Panc1 (cell line): ENCODE results near the gene ERN1. TPM values are rescaled to one million over a fixed set of nuclear protein-coding genes. Genes with fewer than 3 reads are reported as not detected.
A peak's percentile ranks its signal among the peaks of the same experiment; 100 is the strongest.

Experiments
- ATAC-seq: fragments of 200-7000 bp; cut with Tn5 transposase; 2 replicates; pipeline ENCODE4 v1.9.1; 2020; ENCODE audit warnings: mild to moderate bottlenecking, moderate library complexity
- BruUV-seq: library from RNA; stranded (reverse); fragments of 400-500 nt; replicated peaks from 2 replicates; lab custom pipeline; 2021; lab: Mats Ljungman, UMichigan
- CTCF ChIA-PET: fragments of 300-600 bp; sonication (Branson Sonifier 250); formaldehyde crosslinking; loops from one replicate; lab custom pipeline; 2022; ENCODE audit warnings: antibody characterized with exemption; lab: Charles Lee
- POLR2A ChIA-PET: fragments of 300-600 bp; sonication (Branson Sonifier 250); formaldehyde crosslinking; loops from one replicate; lab custom pipeline; 2022; ENCODE audit warnings: antibody characterized with exemption; lab: Charles Lee
- DNase-seq: peaks from one replicate; pipeline ENCODE4 v3.0.0-alpha.2; 2010; ENCODE audit warnings: low read depth, low spot score
- H3K27ac ChIP-seq: 2 replicates; pipeline ENCODE4 v1.5.1; 2011; ENCODE audit warnings: mild to moderate bottlenecking, low read length, inconsistent platforms
- H3K27me3 ChIP-seq: fragments of 200-500 bp; sonication (Bioruptor generic); 2 replicates; pipeline ENCODE4 v1.6.0; 2014; ENCODE audit warnings: low read length, inconsistent platforms; ENCODE audit not compliant: control insufficient read depth, insufficient read depth
- H3K36me3 ChIP-seq: fragments of 200-500 bp; sonication (Bioruptor generic); 2 replicates; pipeline ENCODE4 v1.5.1; 2014; ENCODE audit warnings: inconsistent platforms, mild to moderate bottlenecking, low read length, moderate library complexity; ENCODE audit not compliant: control insufficient read depth, insufficient read depth
- H3K4me1 ChIP-seq: 2 replicates; pipeline ENCODE4 v1.5.1; 2011; ENCODE audit warnings: inconsistent platforms, mild to moderate bottlenecking, low read length, moderate library complexity; ENCODE audit not compliant: control insufficient read depth, insufficient read depth
- H3K4me3 ChIP-seq, 2 experiments: 2 replicates each; pipeline ENCODE4 v1.5.1; 2011 to 2012; ENCODE audit warnings: low read depth in 2 of 2, low read length in 2 of 2, mild to moderate bottlenecking in 2 of 2, inconsistent platforms in 1 of 2, moderate library complexity in 1 of 2
- H3K9me3 ChIP-seq: fragments of 200-500 bp; sonication (Bioruptor generic); 2 replicates; pipeline ENCODE4 v1.5.1; 2014; ENCODE audit warnings: low read depth, mild to moderate bottlenecking, inconsistent platforms, low read length, moderate library complexity; ENCODE audit not compliant: control insufficient read depth, insufficient read depth
- POLR2AphosphoS5 ChIP-seq: IDR thresholded peaks from 2 replicates; pipeline ENCODE4 v1.6.1; 2012; ENCODE audit warnings: mild to moderate bottlenecking, low read depth, low read length, moderate library complexity
- SIN3A ChIP-seq: IDR thresholded peaks from 2 replicates; pipeline ENCODE4 v1.6.1; 2012; ENCODE audit warnings: low read depth, mild to moderate bottlenecking, low read length, moderate library complexity, borderline replicate concordance; ENCODE audit not compliant: insufficient read depth
- TCF7L2 ChIP-seq: IDR thresholded peaks from 2 replicates; pipeline ENCODE4 v1.6.1; 2011; ENCODE audit warnings: mild to moderate bottlenecking, low read depth, low read length, inconsistent platforms
- in situ Hi-C: cut with HindIII; loops from 2 replicates; pipeline ENCODE4 v1.10.0; 2016; ENCODE audit warnings: low sequenced_read_pairs, low pct_unique_long_range_greater_than_20kb
- intact Hi-C: fragments of 100-400 bp; cut with micrococcal nuclease; formaldehyde crosslinking; loops from one replicate; pipeline ENCODE4 v1.10.0; 2022; ENCODE audit not compliant: unreplicated experiment
- total RNA-seq: library from RNA; stranded (reverse); gene quantifications from one replicate; pipeline ENCODE4 v1.2.1, GENCODE V29; 2021; ENCODE audit not compliant: unreplicated experiment
- TF ChIP-seq, protein P1 (sequence below), 2 experiments: IDR thresholded peaks; 2 replicates each; pipeline ENCODE4 v1.6.1; 2011 to 2012; ENCODE audit warnings: low read depth in 2 of 2, control low read depth in 1 of 2, low read length in 1 of 2, mild to moderate bottlenecking in 1 of 2, moderate library complexity in 1 of 2; ENCODE audit not compliant: insufficient read depth in 1 of 2
- TF ChIP-seq, protein P2 (sequence below): fragments of 450-650 bp; IDR thresholded peaks from 2 replicates; pipeline ENCODE4 v1.5.1; 2017; ENCODE audit warnings: mild to moderate bottlenecking

Gene ERN1
- total RNA-seq, 1 experiment from 2014 or later = 12.1 TPM

DNA sequence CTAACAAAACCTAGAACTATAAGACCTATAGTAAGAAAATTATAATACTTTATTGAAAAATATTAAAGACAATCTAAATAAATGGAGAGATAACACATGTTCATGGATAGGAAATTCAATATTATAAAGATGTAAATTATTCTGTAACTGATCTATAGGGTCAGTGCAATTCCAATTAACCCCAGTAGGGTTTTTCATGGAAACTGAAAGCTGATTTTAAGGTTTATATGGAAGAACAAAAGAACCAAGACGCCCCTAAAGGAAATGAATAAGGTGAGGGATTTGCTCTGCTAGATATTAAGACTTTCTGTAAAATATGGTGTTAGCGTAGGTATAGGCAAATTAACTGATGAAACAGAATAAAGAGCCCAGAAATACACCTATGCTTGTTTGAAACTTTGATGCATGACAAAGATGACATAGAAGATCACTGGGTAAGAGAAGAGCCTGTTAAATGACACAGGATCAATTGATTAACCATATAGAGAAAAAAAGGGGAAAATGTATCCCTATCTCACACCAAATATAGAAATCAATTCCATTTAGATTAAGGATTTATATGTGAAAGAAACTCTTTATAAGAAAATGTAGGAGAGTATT lies 112.5 kb downstream of the ERN1 start:
- ChIA-PET CTCF (interaction anchor here (0.6 kb wide), 1 partner anchor 128 kb away, joined by 3 read pairs; no protein-coding TSS in a partner anchor), POLR2A (no interaction called here)
- Histone ChIP-seq H3K36me3 (no peaks in the 10 kb centered on the region), H3K4me3 (no peak overlapping the region), H3K27me3 (no peaks in the 10 kb centered on the region; the same call in 1 of the 2 replicates), H3K27ac (no peak overlapping the region), H3K4me1 (no peaks in the 10 kb centered on the region), H3K9me3 (no peaks in the 10 kb centered on the region)
- intact Hi-C loops (no loop called here), in situ Hi-C loops (no loop called here)
- no peak for DNase-seq
- BruUV-seq = no TSS peak
- TF ChIP-seq, protein P1, sequence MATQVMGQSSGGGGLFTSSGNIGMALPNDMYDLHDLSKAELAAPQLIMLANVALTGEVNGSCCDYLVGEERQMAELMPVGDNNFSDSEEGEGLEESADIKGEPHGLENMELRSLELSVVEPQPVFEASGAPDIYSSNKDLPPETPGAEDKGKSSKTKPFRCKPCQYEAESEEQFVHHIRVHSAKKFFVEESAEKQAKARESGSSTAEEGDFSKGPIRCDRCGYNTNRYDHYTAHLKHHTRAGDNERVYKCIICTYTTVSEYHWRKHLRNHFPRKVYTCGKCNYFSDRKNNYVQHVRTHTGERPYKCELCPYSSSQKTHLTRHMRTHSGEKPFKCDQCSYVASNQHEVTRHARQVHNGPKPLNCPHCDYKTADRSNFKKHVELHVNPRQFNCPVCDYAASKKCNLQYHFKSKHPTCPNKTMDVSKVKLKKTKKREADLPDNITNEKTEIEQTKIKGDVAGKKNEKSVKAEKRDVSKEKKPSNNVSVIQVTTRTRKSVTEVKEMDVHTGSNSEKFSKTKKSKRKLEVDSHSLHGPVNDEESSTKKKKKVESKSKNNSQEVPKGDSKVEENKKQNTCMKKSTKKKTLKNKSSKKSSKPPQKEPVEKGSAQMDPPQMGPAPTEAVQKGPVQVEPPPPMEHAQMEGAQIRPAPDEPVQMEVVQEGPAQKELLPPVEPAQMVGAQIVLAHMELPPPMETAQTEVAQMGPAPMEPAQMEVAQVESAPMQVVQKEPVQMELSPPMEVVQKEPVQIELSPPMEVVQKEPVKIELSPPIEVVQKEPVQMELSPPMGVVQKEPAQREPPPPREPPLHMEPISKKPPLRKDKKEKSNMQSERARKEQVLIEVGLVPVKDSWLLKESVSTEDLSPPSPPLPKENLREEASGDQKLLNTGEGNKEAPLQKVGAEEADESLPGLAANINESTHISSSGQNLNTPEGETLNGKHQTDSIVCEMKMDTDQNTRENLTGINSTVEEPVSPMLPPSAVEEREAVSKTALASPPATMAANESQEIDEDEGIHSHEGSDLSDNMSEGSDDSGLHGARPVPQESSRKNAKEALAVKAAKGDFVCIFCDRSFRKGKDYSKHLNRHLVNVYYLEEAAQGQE (IDR thresholded peaks at IDR 0.05; ENCODE audit: insufficient read depth in 1 of 2, low read depth in 2 of 2, low read length in 1 of 2) = no peak
- TF ChIP-seq POLR2AphosphoS5 = no peak
- TF ChIP-seq SIN3A = no peak
- TF ChIP-seq, protein P2, sequence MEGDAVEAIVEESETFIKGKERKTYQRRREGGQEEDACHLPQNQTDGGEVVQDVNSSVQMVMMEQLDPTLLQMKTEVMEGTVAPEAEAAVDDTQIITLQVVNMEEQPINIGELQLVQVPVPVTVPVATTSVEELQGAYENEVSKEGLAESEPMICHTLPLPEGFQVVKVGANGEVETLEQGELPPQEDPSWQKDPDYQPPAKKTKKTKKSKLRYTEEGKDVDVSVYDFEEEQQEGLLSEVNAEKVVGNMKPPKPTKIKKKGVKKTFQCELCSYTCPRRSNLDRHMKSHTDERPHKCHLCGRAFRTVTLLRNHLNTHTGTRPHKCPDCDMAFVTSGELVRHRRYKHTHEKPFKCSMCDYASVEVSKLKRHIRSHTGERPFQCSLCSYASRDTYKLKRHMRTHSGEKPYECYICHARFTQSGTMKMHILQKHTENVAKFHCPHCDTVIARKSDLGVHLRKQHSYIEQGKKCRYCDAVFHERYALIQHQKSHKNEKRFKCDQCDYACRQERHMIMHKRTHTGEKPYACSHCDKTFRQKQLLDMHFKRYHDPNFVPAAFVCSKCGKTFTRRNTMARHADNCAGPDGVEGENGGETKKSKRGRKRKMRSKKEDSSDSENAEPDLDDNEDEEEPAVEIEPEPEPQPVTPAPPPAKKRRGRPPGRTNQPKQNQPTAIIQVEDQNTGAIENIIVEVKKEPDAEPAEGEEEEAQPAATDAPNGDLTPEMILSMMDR = peak; percentile 2; the same call in 1 of the 2 replicates
- no peak for TF ChIP-seq TCF7L2
- ATAC-seq = no peak

DNA sequence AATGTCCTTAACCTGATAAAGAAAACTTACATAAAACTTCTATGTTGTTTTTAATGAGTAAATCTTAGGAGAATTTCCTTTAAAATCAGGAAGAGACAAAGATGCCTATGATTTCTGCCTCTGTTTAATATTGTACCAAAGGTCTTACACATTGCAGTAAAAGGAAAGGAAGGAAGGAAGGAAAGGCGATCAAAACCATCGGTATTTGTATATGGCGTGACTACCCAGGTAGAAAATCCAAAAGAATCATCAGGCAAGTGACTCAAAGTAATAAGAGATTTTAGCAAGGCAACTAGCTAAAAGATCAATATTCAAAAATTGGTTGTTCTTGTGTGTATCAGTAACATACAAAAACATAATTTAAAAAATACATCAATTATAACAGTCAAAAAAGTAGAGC lies 113.0 kb downstream of the ERN1 start:
- BruUV-seq = no TSS peak

More for the DNA sequence above, 113.0 kb downstream of the ERN1 start:
- in situ Hi-C loops (no loop called here), intact Hi-C loops (no loop called here)
- H3K9me3 ChIP-seq = no peaks in the 10 kb centered on the region
- TF ChIP-seq SIN3A (no peak), TCF7L2 (no peak), POLR2AphosphoS5 (no peak)
- TF ChIP-seq, protein P1 (IDR thresholded peaks at IDR 0.05; ENCODE audit: insufficient read depth in 1 of 2, low read depth in 2 of 2, low read length in 1 of 2) = no peak
- TF ChIP-seq, protein P2 = no peak
- ATAC-seq = no peak
- H3K27ac ChIP-seq = no peak overlapping the region
- DNase-seq = no peak
- POLR2A ChIA-PET = no interaction called here
- H3K36me3 ChIP-seq = no peaks in the 10 kb centered on the region
- no peak overlapping the region for H3K4me3 ChIP-seq
- no peaks in the 10 kb centered on the region; the same call in 1 of the 2 replicates for H3K27me3 ChIP-seq
- no peaks in the 10 kb centered on the region for H3K4me1 ChIP-seq
- CTCF ChIA-PET = no interaction called here
